GM12872 (cell line): Measurements from ENCODE around the gene SUGT1.

Source experiments
- CTCF ChIP-seq: IDR thresholded peaks from 3 replicates; pipeline ENCODE4 v1.5.1; 2011; ENCODE audit warnings: low read depth, mild to moderate bottlenecking, low read length, moderate library complexity; ENCODE audit not compliant: insufficient read depth

Gene SUGT1

GRCh38 chr13:52642131-52642530, 10.5 kb upstream of the SUGT1 start, which contains the start of gene HNRNPA1L2:
TSS of gene HNRNPA1L2 (plus strand) at chr13:52642431. CDS start at chr13:52642493, 62 bp downstream.
- no peak for TF ChIP-seq CTCF

GRCh38 chr13:52644108-52644507, 8.5 kb upstream of the SUGT1 start:
- TF ChIP-seq CTCF: no peak

- no peak for TF ChIP-seq CTCF
Measured at GRCh38 chr13:52646967-52647366, 5.7 kb upstream of the SUGT1 start.

GRCh38 chr13:52650731-52651130, 1.9 kb upstream of the SUGT1 start:
- TF ChIP-seq CTCF: no peak

DNA sequence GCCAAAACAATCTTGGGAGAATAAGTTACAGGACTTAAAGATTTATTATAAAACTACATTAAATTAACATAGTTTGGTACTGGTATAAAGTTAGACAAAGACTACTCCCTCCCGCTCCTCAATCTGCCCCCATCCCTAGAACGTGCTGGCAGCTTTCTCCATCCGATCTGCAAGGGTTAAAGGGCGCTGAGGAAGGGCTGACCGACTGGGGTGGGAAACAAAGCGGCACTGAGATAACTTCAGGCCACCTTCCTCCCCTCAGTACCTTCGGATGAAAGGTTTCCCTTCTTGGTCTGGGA, 790 bp upstream of the SUGT1 start:
- no peak for TF ChIP-seq CTCF

DNA sequence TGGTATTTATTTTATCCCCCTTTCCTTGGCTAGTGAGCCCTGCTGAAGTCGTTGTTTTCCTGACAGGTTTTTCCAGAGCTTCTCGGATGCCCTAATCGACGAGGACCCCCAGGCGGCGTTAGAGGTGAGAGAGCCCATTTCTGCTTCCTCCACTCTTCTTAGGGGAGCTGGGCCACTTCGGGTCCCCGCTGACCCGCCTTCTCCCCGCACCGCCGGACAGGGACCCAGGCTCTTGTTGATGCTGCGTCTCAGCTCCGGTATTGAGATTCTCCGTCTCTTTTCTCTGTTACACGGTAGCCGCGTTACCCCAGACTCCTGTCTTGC, 306 bp downstream of the SUGT1 start:
- TF ChIP-seq CTCF: no peak

- no peak for TF ChIP-seq CTCF
Measured at GRCh38 chr13:52659340-52659739, 6.7 kb downstream of the SUGT1 start.

- TF ChIP-seq CTCF: no peak
Measured at GRCh38 chr13:52664272-52664671, 11.6 kb downstream of the SUGT1 start.
